K562 (cell line): Measurements from ENCODE around the gene SPINT3. TPM values are rescaled to one million over a fixed set of nuclear protein-coding genes. Genes with fewer than 3 reads are reported as not detected.

Experiments
- CHD2 ChIP-seq: IDR thresholded peaks from 2 replicates; pipeline ENCODE4 v1.6.1; 2011; ENCODE audit warnings: low read depth, low read length
- CLOCK ChIP-seq: fragments of 250-450 bp; sonication (Bioruptor Pico); IDR thresholded peaks from 2 replicates; pipeline ENCODE4 v1.4.0; 2020; ENCODE audit warnings: mild to moderate bottlenecking, moderate library complexity, borderline replicate concordance
- HDGF ChIP-seq: fragments of 450-650 bp; IDR thresholded peaks from 2 replicates; pipeline ENCODE4 v1.6.1; 2016
- ILK ChIP-seq: fragments of 450-650 bp; IDR thresholded peaks from 2 replicates; pipeline ENCODE4 v1.6.1; 2016; ENCODE audit warnings: missing genetic modification characterization, low read depth, mild to moderate bottlenecking, missing compliant biosample characterization, moderate library complexity, borderline replicate concordance
- RBFOX2 ChIP-seq: fragments of 200-400 bp; formaldehyde crosslinking; IDR thresholded peaks from 2 replicates; pipeline ENCODE4 v1.6.1; 2017; ENCODE audit warnings: low read depth, mild to moderate bottlenecking, low read length, moderate library complexity
- RCOR1 ChIP-seq, 2 experiments: IDR thresholded peaks; 2 replicates each; pipeline ENCODE4 v1.6.1; 2012; ENCODE audit warnings: low read depth in 2 of 2, low read length in 2 of 2, borderline replicate concordance in 1 of 2, improper control_type of control experiment in 1 of 2
- SRF ChIP-seq, 2 experiments: fragments of 250-450, 450-650 bp in 1 of 2; sonication (Bioruptor Pico) in 1 of 2; sonication (generic) in 1 of 2; formaldehyde crosslinking; IDR thresholded peaks; 2 replicates each; pipeline versions ENCODE4 v1.5.0 to v1.5.1; 2020 to 2022; ENCODE audit warnings: mild to moderate bottlenecking in 1 of 2, missing genetic modification reagents in 1 of 2
- YY1 ChIP-seq, 3 experiments: IDR thresholded peaks; 2 replicates each; pipeline ENCODE4 v1.6.1; 2011; ENCODE audit warnings: low read length in 2 of 3, mild to moderate bottlenecking in 2 of 3, moderate library complexity in 2 of 3, borderline replicate concordance in 1 of 3, control low read depth in 1 of 3, low read depth in 1 of 3; ENCODE audit not compliant: insufficient read depth in 3 of 3, insufficient replicate concordance in 2 of 3, control insufficient read depth in 1 of 3, insufficient read length in 1 of 3; ENCODE audit errors: extremely low read depth in 1 of 3
- ZNF282 ChIP-seq: sonication (generic); formaldehyde crosslinking; IDR thresholded peaks from 2 replicates; pipeline ENCODE4 v1.8.1; 2023; ENCODE audit warnings: missing genetic modification reagents
- ZNF436 ChIP-seq: fragments of 250-450, 450-650 bp; sonication (Bioruptor Pico); formaldehyde crosslinking; IDR thresholded peaks from 2 replicates; pipeline ENCODE4 v1.7.0; 2020; ENCODE audit warnings: mild to moderate bottlenecking
- ZNF512 ChIP-seq: IDR thresholded peaks from 2 replicates; pipeline ENCODE4 v1.6.1; 2016; ENCODE audit warnings: missing genetic modification characterization, missing compliant biosample characterization
- polyA plus RNA-seq, 8 experiments: library from polyadenylated mRNA; depleted of rRNA in 4 of 8; stranded (reverse) in 5 of 8; unstranded in 3 of 8; fragments of >200 nt; fragmentation: Nextera tagmentation in 2 of 8; fragmentation: Illumina TruSeq in 1 of 8; extraction: Ambion mirVana in 2 of 8; extraction: Trizol in 1 of 8; gene quantifications; 2 replicates each; pipeline versions ENCODE4 v1.2.1 to v1.2.3, GENCODE V29; 2011 to 2014; ENCODE audit warnings: inconsistent platforms in 1 of 8, missing spikeins in 1 of 8
- total RNA-seq, 7 experiments: library from RNA; depleted of rRNA in 6 of 7; stranded (reverse); fragments of >200 nt in 6 of 7; fragmentation: Illumina TruSeq in 2 of 7; extraction: Trizol in 2 of 7; gene quantifications; 2 replicates each; pipeline versions ENCODE4 v1.2.1 to v1.2.3, GENCODE V29; 2011 to 2021; ENCODE audit warnings: low replicate concordance in 1 of 7
- TF ChIP-seq, protein P1 (sequence below): fragments of 450-650 bp; IDR thresholded peaks from 2 replicates; pipeline ENCODE4 v1.6.1; 2016; ENCODE audit warnings: borderline replicate concordance
- TF ChIP-seq, protein P2 (sequence below): fragments of 450-650 bp; formaldehyde crosslinking; IDR thresholded peaks from 2 replicates; pipeline ENCODE4 v1.4.0; 2022; ENCODE audit warnings: mild to moderate bottlenecking, moderate library complexity
- TF ChIP-seq, protein P3 (sequence below): IDR thresholded peaks from 2 replicates; pipeline ENCODE4 v1.6.1; 2014; ENCODE audit warnings: antibody characterized with exemption
- TF ChIP-seq, protein P4 (sequence below), 2 experiments: fragments of 450-650 bp in 1 of 2; sonication (generic) in 1 of 2; formaldehyde crosslinking in 1 of 2; IDR thresholded peaks in 1 of 2; conservative IDR thresholded peaks in 1 of 2; 2 replicates each; pipeline versions ENCODE4 v1.6.1 to v1.8.1; 2016 to 2023; ENCODE audit warnings: mild to moderate bottlenecking in 2 of 2, moderate library complexity in 2 of 2, inconsistent platforms in 1 of 2, missing genetic modification reagents in 1 of 2

Gene SPINT3
- total and polyA plus RNA-seq, 9 of the 15 experiments (the other 6 are each of a cell fraction or from before 2014, with no cell fraction given) = not detected

DNA sequence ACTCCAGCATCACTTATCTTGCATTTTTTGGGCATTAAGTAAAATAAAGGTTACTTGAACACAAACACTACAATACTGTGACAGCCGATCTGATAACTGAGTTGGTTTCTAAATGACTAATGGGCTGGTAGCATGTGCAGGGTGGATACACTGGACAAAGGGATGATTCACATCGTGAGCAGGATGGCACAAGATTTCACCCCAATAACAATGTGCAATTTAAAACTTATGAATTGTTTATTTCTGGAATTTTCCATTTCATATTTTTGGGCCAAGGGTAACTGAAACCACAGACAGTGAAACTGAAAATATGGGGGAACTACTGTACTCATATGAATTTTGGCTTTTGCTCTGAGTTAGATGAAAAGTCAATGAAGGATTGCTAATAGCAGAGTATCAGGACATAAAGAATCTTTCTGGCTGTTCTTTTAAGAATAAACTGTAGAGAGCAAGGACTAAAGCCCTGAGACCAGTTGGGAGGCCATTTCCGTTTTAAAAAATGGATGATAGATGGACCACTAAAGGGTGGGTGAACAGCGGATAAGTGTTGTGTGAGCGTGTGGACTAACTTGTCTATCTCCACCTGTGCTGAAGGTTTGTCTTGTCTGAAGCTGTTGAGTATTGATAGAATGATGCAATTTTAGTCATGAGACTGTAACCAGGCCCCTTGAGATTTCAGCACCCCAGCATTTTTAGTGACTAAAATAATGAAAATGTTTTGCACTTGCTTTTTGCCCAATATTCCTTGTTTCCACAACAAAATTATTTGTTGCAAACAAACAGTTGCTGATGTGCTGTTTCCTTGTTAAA is 8.2 kb downstream of the SPINT3 start (continued):
- TF ChIP-seq, protein P1, sequence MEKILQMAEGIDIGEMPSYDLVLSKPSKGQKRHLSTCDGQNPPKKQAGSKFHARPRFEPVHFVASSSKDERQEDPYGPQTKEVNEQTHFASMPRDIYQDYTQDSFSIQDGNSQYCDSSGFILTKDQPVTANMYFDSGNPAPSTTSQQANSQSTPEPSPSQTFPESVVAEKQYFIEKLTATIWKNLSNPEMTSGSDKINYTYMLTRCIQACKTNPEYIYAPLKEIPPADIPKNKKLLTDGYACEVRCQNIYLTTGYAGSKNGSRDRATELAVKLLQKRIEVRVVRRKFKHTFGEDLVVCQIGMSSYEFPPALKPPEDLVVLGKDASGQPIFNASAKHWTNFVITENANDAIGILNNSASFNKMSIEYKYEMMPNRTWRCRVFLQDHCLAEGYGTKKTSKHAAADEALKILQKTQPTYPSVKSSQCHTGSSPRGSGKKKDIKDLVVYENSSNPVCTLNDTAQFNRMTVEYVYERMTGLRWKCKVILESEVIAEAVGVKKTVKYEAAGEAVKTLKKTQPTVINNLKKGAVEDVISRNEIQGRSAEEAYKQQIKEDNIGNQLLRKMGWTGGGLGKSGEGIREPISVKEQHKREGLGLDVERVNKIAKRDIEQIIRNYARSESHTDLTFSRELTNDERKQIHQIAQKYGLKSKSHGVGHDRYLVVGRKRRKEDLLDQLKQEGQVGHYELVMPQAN = no peak
- no peak for TF ChIP-seq ZNF436 (CRISPR knock-in tag)
- no peak for TF ChIP-seq RCOR1 (IDR thresholded peaks at IDR 0.05; ENCODE audit: borderline replicate concordance in 1 of 2, low read depth in 2 of 2, low read length in 2 of 2)
- TF ChIP-seq YY1 (IDR thresholded peaks at IDR 0.05; ENCODE audit: borderline replicate concordance in 1 of 3, control insufficient read depth in 1 of 3, extremely low read depth in 1 of 3, insufficient read depth in 3 of 3, insufficient read length in 1 of 3, insufficient replicate concordance in 2 of 3, low read depth in 1 of 3, low read length in 2 of 3) = no peak
- no peak for TF ChIP-seq CLOCK
- TF ChIP-seq ZNF512 (tag) = no peak
- no peak for TF ChIP-seq ILK (tag)
- TF ChIP-seq SRF (CRISPR knock-in tag; IDR thresholded peaks at IDR 0.05) = no peak
- TF ChIP-seq, protein P2, sequence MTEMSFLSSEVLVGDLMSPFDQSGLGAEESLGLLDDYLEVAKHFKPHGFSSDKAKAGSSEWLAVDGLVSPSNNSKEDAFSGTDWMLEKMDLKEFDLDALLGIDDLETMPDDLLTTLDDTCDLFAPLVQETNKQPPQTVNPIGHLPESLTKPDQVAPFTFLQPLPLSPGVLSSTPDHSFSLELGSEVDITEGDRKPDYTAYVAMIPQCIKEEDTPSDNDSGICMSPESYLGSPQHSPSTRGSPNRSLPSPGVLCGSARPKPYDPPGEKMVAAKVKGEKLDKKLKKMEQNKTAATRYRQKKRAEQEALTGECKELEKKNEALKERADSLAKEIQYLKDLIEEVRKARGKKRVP (CRISPR knock-in tag) = peak; percentile 76
- no peak for TF ChIP-seq HDGF
- TF ChIP-seq, protein P3, sequence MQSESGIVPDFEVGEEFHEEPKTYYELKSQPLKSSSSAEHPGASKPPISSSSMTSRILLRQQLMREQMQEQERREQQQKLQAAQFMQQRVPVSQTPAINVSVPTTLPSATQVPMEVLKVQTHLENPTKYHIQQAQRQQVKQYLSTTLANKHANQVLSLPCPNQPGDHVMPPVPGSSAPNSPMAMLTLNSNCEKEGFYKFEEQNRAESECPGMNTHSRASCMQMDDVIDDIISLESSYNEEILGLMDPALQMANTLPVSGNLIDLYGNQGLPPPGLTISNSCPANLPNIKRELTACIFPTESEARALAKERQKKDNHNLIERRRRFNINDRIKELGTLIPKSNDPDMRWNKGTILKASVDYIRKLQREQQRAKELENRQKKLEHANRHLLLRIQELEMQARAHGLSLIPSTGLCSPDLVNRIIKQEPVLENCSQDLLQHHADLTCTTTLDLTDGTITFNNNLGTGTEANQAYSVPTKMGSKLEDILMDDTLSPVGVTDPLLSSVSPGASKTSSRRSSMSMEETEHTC = no peak
- no peak for TF ChIP-seq RBFOX2
- no peak for TF ChIP-seq CHD2
- TF ChIP-seq ZNF282 (CRISPR knock-in tag) = no peak
- TF ChIP-seq, protein P4, sequence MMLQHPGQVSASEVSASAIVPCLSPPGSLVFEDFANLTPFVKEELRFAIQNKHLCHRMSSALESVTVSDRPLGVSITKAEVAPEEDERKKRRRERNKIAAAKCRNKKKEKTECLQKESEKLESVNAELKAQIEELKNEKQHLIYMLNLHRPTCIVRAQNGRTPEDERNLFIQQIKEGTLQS (IDR thresholded peaks at IDR 0.05) = peak; percentile 77
- TF ChIP-seq, protein P4 (CRISPR knock-in tag; conservative IDR thresholded peaks at IDR 0.05) = no peak
